Measurements from ENCODE around the gene SRSF7.
"Not testable (repeated sequence)": the region's sequence is repeated elsewhere in the genome, so short reads cannot be mapped to it uniquely, and the experiment has no call there.

SRSF7 gene

DNA sequence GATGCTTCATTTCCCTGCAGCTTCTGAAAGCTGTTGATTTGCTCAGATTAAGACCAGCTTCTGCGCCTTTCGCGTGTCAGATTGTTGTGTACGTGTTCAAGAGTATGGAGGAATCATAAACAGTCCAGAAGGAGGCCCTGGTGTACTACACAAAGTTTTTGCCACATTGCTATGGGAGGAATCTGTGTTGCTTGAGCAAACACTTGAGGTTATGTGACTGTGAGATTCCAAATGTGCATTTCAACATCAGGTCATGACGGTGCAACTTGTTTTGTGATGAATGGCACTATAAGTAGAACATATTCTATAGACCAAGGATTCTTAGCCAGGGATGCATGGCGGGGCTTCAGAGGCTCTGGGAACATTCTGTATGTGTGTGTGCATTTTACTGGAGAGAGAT, 35.0 kb downstream of the SRSF7 start:
- H3K4me3 ChIP-seq (ENCODE audit: low read depth, low read length) = no peak overlapping the region
- H3K9me3 ChIP-seq (ENCODE audit: control insufficient read depth, insufficient read depth, low read depth, low read length) = no peaks in the 10 kb centered on the region
- no peaks in the 10 kb centered on the region for H3K4me1 ChIP-seq (ENCODE audit: control insufficient read depth, insufficient read depth, low read length)
- TF ChIP-seq ZNF530 (tag by site-specific recombination; IDR thresholded peaks at IDR 0.05; ENCODE audit: low read depth) (no peak), ZNF248 (tag by site-specific recombination; IDR thresholded peaks at IDR 0.05) (no peak), SP7 (tag by site-specific recombination; IDR thresholded peaks at IDR 0.05) (no peak), HOXA7 (CRISPR knock-in tag; IDR thresholded peaks at IDR 0.05; ENCODE audit: borderline replicate concordance) (no peak)
- TF ChIP-seq, protein P1, sequence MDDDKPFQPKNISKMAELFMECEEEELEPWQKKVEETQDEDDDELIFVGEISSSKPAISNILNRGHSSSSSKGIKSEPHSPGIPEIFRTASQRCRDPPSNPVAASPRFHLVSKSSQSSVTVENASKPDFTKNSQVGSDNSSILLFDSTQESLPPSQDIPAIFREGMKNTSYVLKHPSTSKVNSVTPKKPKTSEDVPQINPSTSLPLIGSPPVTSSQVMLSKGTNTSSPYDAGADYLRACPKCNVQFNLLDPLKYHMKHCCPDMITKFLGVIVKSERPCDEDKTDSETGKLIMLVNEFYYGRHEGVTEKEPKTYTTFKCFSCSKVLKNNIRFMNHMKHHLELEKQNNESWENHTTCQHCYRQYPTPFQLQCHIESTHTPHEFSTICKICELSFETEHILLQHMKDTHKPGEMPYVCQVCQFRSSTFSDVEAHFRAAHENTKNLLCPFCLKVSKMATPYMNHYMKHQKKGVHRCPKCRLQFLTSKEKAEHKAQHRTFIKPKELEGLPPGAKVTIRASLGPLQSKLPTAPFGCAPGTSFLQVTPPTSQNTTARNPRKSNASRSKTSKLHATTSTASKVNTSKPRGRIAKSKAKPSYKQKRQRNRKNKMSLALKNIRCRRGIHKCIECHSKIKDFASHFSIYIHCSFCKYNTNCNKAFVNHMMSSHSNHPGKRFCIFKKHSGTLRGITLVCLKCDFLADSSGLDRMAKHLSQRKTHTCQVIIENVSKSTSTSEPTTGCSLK (tag by site-specific recombination; IDR thresholded peaks at IDR 0.05) = no peak
- TF ChIP-seq, protein P2, sequence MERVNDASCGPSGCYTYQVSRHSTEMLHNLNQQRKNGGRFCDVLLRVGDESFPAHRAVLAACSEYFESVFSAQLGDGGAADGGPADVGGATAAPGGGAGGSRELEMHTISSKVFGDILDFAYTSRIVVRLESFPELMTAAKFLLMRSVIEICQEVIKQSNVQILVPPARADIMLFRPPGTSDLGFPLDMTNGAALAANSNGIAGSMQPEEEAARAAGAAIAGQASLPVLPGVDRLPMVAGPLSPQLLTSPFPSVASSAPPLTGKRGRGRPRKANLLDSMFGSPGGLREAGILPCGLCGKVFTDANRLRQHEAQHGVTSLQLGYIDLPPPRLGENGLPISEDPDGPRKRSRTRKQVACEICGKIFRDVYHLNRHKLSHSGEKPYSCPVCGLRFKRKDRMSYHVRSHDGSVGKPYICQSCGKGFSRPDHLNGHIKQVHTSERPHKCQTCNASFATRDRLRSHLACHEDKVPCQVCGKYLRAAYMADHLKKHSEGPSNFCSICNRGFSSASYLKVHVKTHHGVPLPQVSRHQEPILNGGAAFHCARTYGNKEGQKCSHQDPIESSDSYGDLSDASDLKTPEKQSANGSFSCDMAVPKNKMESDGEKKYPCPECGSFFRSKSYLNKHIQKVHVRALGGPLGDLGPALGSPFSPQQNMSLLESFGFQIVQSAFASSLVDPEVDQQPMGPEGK (tag by site-specific recombination; IDR thresholded peaks at IDR 0.05) = no peak
- H3K27ac ChIP-seq (ENCODE audit: extremely low read depth, low read depth, low read length) = no peak overlapping the region
- ChIA-PET CTCF (no interaction called here), POLR2A (no interaction called here)
- H3K36me3 ChIP-seq (ENCODE audit: control insufficient read depth in 2 of 2, insufficient read depth in 1 of 2, low read length in 2 of 2) = peaks cover 0 to 13% of the 10 kb centered on the region in 2 experiments; a peak in 1 of 3 replicates

DNA sequence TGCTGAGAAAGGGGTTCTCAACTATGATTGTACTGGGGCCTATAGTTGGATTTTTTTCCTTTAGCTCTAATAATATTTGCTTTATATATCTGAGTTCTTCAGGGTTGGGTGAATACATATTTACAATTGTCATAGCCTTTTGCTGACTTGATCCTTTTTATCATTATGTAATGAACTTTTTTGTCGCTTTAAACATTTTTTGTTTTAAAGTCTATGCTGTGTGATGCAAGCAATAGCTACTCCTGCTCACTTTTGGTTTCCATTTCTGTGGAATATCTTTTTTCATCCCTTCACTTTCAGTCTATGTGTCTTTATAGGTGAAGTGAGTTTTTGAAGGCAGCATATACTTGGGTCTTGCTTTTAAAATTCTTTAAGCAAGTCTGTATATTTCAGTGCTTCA, 36.2 kb downstream of the SRSF7 start:
- CTCF ChIA-PET; H3K9me3 ChIP-seq (ENCODE audit: control insufficient read depth, insufficient read depth, low read depth, low read length); H3K4me1 ChIP-seq (ENCODE audit: control insufficient read depth, insufficient read depth, low read length); H3K4me3 ChIP-seq (ENCODE audit: low read depth, low read length); H3K27ac ChIP-seq (ENCODE audit: extremely low read depth, low read depth, low read length); H3K36me3 ChIP-seq (ENCODE audit: control insufficient read depth in 2 of 2, insufficient read depth in 1 of 2, low read length in 2 of 2): not testable (repeated sequence)
- POLR2A ChIA-PET = interaction anchor here (0.8 kb wide), 1 partner anchor 36 kb away, joined by 3 read pairs; no protein-coding TSS in a partner anchor

DNA sequence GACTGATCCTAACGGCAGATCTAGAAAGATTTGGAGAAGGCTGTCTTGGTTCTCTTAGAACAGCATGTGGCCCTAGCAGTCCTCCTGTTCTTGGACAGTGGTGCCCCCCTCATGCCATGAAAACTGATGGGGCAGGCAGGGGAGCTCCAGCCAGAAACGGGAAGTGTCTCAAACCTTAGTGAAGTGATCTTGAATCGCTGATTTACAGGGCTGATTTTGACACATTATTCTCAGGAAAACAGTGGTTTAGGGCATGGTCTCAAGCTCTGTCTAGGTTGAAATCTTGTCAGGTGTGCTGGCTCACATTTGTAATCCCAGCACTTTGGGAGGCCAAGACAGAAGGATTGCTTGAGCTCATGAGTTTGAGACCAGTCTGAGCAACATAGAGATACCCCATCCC, 37.8 kb downstream of the SRSF7 start:
- Histone ChIP-seq H3K4me1 (ENCODE audit: control insufficient read depth, insufficient read depth, low read length) (no peaks in the 10 kb centered on the region), H3K9me3 (ENCODE audit: control insufficient read depth, insufficient read depth, low read depth, low read length) (no peaks in the 10 kb centered on the region), H3K27ac (ENCODE audit: extremely low read depth, low read depth, low read length) (no peak overlapping the region), H3K4me3 (ENCODE audit: low read depth, low read length) (no peak overlapping the region), H3K36me3 (ENCODE audit: control insufficient read depth in 2 of 2, insufficient read depth in 1 of 2, low read length in 2 of 2) (peaks cover 0 to 8% of the 10 kb centered on the region in 2 experiments; a peak in 1 of 3 replicates)
- POLR2A ChIA-PET = no interaction called here
- CTCF ChIA-PET = interaction anchor here (0.6 to 1.0 kb wide), 3 partner anchors 9 to 132 kb away, joined by 3 to 5 read pairs (median 5); no protein-coding TSS in a partner anchor
- no peak for TF ChIP-seq MEIS1 (CRISPR knock-in tag; IDR thresholded peaks at IDR 0.05; ENCODE audit: borderline replicate concordance)
- TF ChIP-seq, protein P3, sequence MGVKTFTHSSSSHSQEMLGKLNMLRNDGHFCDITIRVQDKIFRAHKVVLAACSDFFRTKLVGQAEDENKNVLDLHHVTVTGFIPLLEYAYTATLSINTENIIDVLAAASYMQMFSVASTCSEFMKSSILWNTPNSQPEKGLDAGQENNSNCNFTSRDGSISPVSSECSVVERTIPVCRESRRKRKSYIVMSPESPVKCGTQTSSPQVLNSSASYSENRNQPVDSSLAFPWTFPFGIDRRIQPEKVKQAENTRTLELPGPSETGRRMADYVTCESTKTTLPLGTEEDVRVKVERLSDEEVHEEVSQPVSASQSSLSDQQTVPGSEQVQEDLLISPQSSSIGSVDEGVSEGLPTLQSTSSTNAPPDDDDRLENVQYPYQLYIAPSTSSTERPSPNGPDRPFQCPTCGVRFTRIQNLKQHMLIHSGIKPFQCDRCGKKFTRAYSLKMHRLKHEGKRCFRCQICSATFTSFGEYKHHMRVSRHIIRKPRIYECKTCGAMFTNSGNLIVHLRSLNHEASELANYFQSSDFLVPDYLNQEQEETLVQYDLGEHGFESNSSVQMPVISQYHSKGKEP (tag by site-specific recombination; IDR thresholded peaks at IDR 0.05) = no peak
- no peak for TF ChIP-seq ZNF473 (tag by site-specific recombination; IDR thresholded peaks at IDR 0.05)
- TF ChIP-seq ZNF830 (tag by site-specific recombination; IDR thresholded peaks at IDR 0.05; ENCODE audit: low read depth) = no peak
- no peak for TF ChIP-seq TCF7L2 (IDR thresholded peaks at IDR 0.05; ENCODE audit: borderline replicate concordance, low read depth, low read length)
- TF ChIP-seq, protein P4, sequence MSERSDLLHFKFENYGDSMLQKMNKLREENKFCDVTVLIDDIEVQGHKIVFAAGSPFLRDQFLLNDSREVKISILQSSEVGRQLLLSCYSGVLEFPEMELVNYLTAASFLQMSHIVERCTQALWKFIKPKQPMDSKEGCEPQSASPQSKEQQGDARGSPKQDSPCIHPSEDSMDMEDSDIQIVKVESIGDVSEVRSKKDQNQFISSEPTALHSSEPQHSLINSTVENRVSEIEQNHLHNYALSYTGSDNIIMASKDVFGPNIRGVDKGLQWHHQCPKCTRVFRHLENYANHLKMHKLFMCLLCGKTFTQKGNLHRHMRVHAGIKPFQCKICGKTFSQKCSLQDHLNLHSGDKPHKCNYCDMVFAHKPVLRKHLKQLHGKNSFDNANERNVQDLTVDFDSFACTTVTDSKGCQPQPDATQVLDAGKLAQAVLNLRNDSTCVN (tag by site-specific recombination; optimal IDR thresholded peaks at IDR 0.05) = no peak
- no peak for TF ChIP-seq ZNF146 (tag by site-specific recombination; IDR thresholded peaks at IDR 0.05)
- TF ChIP-seq GLIS2 (tag by site-specific recombination; IDR thresholded peaks at IDR 0.05) = no peak
- no peak for TF ChIP-seq ZNF76 (tag by site-specific recombination; IDR thresholded peaks at IDR 0.05; ENCODE audit: borderline replicate concordance, low read depth)
- TF ChIP-seq, protein P5, sequence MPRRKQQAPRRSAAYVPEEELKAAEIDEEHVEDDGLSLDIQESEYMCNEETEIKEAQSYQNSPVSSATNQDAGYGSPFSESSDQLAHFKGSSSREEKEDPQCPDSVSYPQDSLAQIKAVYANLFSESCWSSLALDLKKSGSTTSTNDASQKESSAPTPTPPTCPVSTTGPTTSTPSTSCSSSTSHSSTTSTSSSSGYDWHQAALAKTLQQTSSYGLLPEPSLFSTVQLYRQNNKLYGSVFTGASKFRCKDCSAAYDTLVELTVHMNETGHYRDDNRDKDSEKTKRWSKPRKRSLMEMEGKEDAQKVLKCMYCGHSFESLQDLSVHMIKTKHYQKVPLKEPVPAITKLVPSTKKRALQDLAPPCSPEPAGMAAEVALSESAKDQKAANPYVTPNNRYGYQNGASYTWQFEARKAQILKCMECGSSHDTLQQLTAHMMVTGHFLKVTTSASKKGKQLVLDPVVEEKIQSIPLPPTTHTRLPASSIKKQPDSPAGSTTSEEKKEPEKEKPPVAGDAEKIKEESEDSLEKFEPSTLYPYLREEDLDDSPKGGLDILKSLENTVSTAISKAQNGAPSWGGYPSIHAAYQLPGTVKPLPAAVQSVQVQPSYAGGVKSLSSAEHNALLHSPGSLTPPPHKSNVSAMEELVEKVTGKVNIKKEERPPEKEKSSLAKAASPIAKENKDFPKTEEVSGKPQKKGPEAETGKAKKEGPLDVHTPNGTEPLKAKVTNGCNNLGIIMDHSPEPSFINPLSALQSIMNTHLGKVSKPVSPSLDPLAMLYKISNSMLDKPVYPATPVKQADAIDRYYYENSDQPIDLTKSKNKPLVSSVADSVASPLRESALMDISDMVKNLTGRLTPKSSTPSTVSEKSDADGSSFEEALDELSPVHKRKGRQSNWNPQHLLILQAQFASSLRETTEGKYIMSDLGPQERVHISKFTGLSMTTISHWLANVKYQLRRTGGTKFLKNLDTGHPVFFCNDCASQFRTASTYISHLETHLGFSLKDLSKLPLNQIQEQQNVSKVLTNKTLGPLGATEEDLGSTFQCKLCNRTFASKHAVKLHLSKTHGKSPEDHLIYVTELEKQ (tag by site-specific recombination; IDR thresholded peaks at IDR 0.05; ENCODE audit: borderline replicate concordance) = no peak
- no peak for TF ChIP-seq ZNF48 (tag by site-specific recombination; IDR thresholded peaks at IDR 0.05)
- no peak for TF ChIP-seq ZNF202 (tag by site-specific recombination; IDR thresholded peaks at IDR 0.05; ENCODE audit: borderline replicate concordance)
- no peak for TF ChIP-seq ZNF248 (tag by site-specific recombination; IDR thresholded peaks at IDR 0.05)
- TF ChIP-seq, protein P6, sequence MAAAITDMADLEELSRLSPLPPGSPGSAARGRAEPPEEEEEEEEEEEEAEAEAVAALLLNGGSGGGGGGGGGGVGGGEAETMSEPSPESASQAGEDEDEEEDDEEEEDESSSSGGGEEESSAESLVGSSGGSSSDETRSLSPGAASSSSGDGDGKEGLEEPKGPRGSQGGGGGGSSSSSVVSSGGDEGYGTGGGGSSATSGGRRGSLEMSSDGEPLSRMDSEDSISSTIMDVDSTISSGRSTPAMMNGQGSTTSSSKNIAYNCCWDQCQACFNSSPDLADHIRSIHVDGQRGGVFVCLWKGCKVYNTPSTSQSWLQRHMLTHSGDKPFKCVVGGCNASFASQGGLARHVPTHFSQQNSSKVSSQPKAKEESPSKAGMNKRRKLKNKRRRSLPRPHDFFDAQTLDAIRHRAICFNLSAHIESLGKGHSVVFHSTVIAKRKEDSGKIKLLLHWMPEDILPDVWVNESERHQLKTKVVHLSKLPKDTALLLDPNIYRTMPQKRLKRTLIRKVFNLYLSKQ (tag by site-specific recombination; IDR thresholded peaks at IDR 0.05; ENCODE audit: borderline replicate concordance) = no peak

Measured in HEK293 (cell line).